Ascending aorta (tissue), 2 donors: ENCODE results near the gene KDM2B. TPM values are rescaled to one million over a fixed set of nuclear protein-coding genes. Genes with fewer than 3 reads are reported as not detected.

Source experiments
- DNase-seq, 2 donors: peaks; one replicate each; pipeline ENCODE4 v3.0.0-alpha.2; 2019; ENCODE audit warnings: low spot score in 2 of 2
- H3K27ac ChIP-seq, 2 donors: fragments of 200-600 bp; sonication (generic); one replicate each; pipeline ENCODE4 v1.5.1; 2016 to 2017; ENCODE audit warnings: mild to moderate bottlenecking in 1 of 2
- H3K27me3 ChIP-seq: fragments of 200-600 bp; sonication (generic); one replicate; pipeline ENCODE4 v1.5.1; 2017
- H3K36me3 ChIP-seq, 2 donors: fragments of 200-600 bp; sonication (generic); one replicate each; pipeline ENCODE4 v1.5.1; 2016
- H3K4me1 ChIP-seq, 2 donors: fragments of 200-600 bp; sonication (generic); one replicate each; pipeline ENCODE4 v1.5.1; 2016 to 2017; ENCODE audit warnings: mild to moderate bottlenecking in 1 of 2
- H3K4me3 ChIP-seq, 2 donors: fragments of 200-600 bp; sonication (generic); one replicate each; pipeline ENCODE4 v1.5.1; 2016 to 2017; ENCODE audit warnings: mild to moderate bottlenecking in 1 of 2
- H3K9me3 ChIP-seq, 2 donors: fragments of 200-600 bp; sonication (generic); one replicate each; pipeline ENCODE4 v1.5.1; 2016
- intact Hi-C: fragments of 100-400 bp; cut with DNase I; formaldehyde crosslinking; loops from one replicate; pipeline ENCODE4 v1.15.1; 2023
- total RNA-seq: library from RNA; depleted of rRNA; stranded (reverse); fragments of >200 nt; gene quantifications from one replicate; pipeline ENCODE4 v1.1.0, GENCODE V29; 2016
- TF ChIP-seq, protein P1 (sequence below), 3 experiments: fragments of 200-600 bp in 2 of 3; fragments of 450-650 bp in 1 of 3; sonication (generic) in 2 of 3; IDR thresholded peaks; one replicate each; pipeline ENCODE4 v1.5.1; 2016 to 2019; ENCODE audit warnings: antibody characterized with exemption in 3 of 3, mild to moderate bottlenecking in 1 of 3, moderate library complexity in 1 of 3

The KDM2B gene
- 17.3 TPM for total RNA-seq

DNA sequence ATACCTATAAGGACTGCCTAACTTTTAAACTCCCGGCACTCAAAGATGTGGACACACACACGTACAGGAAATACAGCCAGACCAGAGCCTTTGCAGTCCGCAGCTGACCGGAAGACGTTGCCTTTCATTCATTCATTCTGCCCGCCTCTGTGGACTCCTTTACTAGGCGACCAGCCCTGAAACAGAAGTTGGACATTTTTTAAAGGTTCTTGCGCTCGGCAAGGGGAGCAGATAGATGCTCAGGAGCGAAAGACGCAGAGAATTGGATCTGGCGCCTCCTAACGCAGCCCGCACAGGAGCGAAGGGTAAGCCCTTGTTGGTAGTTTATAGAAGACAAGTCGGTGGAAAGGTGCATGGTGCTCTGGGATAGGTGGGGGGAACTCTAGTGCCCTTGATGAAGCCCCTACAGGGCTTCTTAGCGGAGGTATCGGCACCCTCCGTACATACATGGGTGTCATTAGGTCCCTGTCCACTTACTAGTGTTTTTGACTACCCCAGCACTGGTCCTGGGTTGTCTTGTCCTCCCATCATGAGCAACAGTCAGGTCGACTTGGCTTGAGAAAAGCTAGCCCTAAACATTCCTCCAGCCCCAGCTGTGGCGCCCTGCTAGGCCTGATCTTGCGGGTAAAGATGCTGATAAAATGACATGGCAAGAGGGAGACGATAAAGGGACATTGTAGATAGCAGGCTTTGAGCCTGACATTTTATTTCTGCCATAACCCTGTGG lies at the start of gene KDM2B:
KDM2B (minus strand) TSS at position 65 of the 727 bp plus-strand sequence. CDS start 112 bp downstream, outside the sequence.
- Histone ChIP-seq H3K4me3 (peak within 1 kb of the TSS; percentile 77 to 92), H3K4me1 (peaks cover 7 to 39% of the 10 kb centered on the region in 2 donors), H3K9me3 (no peaks in the 10 kb centered on the region), H3K27me3 (no peaks in the 10 kb centered on the region), H3K27ac (peak within 1 kb of the TSS; percentile 88), H3K36me3 (no peaks in the 10 kb centered on the region)
- peak in 1 of 2 donors; percentile 79 for DNase-seq
- TF ChIP-seq, protein P1, sequence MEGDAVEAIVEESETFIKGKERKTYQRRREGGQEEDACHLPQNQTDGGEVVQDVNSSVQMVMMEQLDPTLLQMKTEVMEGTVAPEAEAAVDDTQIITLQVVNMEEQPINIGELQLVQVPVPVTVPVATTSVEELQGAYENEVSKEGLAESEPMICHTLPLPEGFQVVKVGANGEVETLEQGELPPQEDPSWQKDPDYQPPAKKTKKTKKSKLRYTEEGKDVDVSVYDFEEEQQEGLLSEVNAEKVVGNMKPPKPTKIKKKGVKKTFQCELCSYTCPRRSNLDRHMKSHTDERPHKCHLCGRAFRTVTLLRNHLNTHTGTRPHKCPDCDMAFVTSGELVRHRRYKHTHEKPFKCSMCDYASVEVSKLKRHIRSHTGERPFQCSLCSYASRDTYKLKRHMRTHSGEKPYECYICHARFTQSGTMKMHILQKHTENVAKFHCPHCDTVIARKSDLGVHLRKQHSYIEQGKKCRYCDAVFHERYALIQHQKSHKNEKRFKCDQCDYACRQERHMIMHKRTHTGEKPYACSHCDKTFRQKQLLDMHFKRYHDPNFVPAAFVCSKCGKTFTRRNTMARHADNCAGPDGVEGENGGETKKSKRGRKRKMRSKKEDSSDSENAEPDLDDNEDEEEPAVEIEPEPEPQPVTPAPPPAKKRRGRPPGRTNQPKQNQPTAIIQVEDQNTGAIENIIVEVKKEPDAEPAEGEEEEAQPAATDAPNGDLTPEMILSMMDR (IDR thresholded peaks at IDR 0.05), result no peak
- intact Hi-C loops, result loop anchor here (2.0 kb wide), 1 partner anchor 46 kb away; the partner anchor contains the start of gene ORAI1

DNA sequence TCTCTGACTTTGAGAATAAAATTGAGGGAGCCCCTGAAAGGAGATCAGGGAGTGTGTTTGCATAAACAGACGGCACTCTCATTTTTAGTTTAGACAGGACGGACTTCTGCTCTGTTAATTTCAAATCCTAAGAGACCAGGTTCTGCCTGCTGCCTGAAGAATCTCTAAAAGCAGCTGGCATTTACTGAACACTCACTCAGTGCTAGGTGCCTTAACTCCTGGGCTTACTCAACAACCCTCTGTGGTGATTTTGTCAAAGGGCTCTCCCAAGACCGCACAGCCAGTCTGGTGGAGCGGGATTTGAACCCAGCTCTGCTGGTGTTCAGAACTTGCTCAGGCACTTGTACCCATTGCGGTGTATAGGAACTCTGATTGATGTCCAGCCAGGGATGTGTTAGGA lies 47.7 kb upstream of the KDM2B start:
- H3K27ac ChIP-seq, result no peak overlapping the region
- H3K9me3 ChIP-seq, result no peaks in the 10 kb centered on the region
- H3K4me1 ChIP-seq, result peaks cover 0 to 14% of the 10 kb centered on the region in 2 donors
- no peaks in the 10 kb centered on the region for H3K27me3 ChIP-seq
- no peak for DNase-seq
- TF ChIP-seq, protein P1 (IDR thresholded peaks at IDR 0.05), result no peak
- H3K36me3 ChIP-seq, result no peaks in the 10 kb centered on the region
- H3K4me3 ChIP-seq, result peak overlapping the region in 1 of 2 donors; percentile 81
- intact Hi-C loops, result loop anchor here (5.0 kb wide), 1 partner anchor 174 kb away; the partner anchor contains the start of gene SETD1B

DNA sequence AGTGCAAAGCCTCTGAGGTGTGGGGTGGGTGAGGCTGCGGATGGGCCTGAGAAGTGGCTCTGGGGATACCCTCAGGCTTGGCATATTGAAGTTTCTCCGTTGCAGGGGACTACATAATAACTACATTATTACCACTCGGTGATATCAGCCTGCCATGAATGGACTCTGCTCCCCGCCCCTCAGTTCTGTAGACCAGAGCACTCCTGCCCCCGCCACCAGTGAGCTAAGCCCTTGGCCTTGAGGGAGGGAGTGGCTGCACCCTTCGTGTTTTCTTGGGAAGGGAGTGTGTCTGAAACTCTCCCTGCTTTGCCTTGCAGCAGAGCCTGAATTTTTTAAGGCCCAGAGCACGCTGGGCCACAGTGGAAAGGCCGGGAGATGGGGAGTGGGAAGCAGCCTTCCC lies 47.2 kb upstream of the KDM2B start:
- no peaks in the 10 kb centered on the region for H3K36me3 ChIP-seq
- H3K4me1 ChIP-seq, result peaks cover 0 to 14% of the 10 kb centered on the region in 2 donors
- TF ChIP-seq, protein P1 (IDR thresholded peaks at IDR 0.05), result no peak
- H3K4me3 ChIP-seq, result peak overlapping the region; percentile 77 to 81
- intact Hi-C loops, result loop anchor here (5.0 kb wide), 1 partner anchor 174 kb away; the partner anchor contains the start of gene SETD1B
- H3K27me3 ChIP-seq, result no peaks in the 10 kb centered on the region
- no peaks in the 10 kb centered on the region for H3K9me3 ChIP-seq
- DNase-seq, result no peak
- H3K27ac ChIP-seq, result peak overlapping the region in 1 of 2 donors; percentile 82

DNA sequence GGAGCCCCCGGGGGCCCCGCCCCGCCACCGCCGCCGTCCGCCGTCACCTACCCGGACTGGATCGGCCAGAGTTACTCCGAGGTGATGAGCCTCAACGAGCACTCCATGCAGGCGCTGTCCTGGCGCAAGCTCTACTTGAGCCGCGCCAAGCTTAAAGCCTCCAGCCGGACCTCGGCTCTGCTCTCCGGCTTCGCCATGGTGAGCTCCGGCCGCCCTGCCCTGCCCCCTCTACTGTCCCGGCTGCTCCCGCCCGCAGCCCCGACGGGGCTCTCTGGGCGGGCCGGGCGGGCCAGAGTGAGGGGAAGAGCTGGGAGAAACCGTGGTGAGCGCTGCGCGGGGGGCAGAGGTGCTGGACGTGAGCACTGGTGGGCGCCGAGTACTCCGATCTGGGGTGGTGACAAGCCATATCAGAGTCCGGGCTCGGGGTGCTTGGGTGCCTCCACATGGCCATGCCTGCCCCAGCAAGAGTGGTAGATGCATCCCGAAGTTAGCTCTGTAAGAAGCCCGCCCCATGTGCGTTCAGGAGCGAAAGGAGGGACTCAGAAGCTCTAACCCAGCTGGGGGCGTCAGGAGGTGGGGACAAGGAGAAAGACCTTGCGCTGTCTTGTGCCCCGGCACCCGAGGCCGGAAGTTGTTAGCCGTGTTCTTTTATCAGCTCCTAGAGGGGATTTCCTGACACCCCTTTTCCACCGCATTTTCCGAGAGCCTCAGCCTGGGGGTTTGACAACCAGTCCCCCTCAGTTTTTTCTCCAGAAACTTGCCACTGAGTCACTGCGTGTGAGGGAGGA lies 46.2 kb upstream of the KDM2B start:
- intact Hi-C loops, result loop anchor here (1.0 to 5.0 kb wide), 6 partner anchors 46 to 175 kb away; partner anchors contain the start of genes KDM2B and SETD1B
- peaks cover 0 to 14% of the 10 kb centered on the region in 2 donors for H3K4me1 ChIP-seq
- H3K4me3 ChIP-seq, result peak overlapping the region; percentile 77 to 81
- H3K27ac ChIP-seq, result peak overlapping the region; percentile 82 to 88
- no peaks in the 10 kb centered on the region for H3K27me3 ChIP-seq
- no peaks in the 10 kb centered on the region for H3K36me3 ChIP-seq
- TF ChIP-seq, protein P1 (IDR thresholded peaks at IDR 0.05), result peak in 2 of 3 experiments; percentile 11 to 26
- H3K9me3 ChIP-seq, result no peaks in the 10 kb centered on the region
- DNase-seq, result peak; percentile 24 to 79

DNA sequence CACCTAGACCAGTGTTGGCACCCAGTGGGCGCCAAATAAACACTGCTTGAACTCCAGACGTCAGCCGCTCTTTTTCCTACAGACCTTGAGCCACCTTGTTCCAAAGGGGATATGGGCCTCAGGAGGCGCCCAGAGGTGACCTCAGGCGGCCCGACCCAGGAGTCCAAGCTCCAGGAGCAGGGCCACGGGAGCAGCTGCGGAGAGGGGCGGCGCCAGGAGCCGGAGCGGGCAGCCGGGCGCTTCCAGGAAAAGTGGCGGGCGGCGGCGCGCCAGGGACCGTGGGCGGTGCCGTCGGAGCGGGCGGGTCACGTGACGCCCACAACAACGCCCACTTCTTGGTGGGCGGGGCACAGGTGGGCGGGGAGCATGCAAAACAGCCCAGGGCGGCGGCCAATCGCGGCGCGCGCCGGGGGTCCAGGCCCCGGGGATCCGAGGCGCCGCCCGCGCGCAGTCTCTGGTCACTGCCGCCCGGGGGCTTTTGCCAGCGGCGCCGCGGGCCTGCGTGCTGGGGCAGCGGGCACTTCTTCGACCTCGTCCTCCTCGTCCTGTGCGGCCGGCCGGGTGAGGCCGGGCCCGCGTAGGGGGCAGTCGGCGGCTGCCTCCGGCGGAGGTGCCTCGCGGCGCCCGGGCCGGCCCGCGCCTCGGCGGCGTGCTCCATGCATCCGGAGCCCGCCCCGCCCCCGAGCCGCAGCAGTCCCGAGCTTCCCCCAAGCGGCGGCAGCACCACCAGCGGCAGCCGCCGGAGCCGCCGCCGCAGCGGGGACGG lies 45.4 kb upstream of the KDM2B start, which contains the start of gene ORAI1:
ORAI1 (plus strand) TSS at position 444 of the 766 bp plus-strand sequence.
- H3K27ac ChIP-seq, result peak within 1 kb of the TSS; percentile 82 to 88
- H3K4me1 ChIP-seq, result peaks cover 0 to 14% of the 10 kb centered on the region in 2 donors
- no peaks in the 10 kb centered on the region for H3K9me3 ChIP-seq
- TF ChIP-seq, protein P1 (IDR thresholded peaks at IDR 0.05), result peak in 1 of 3 experiments; percentile 72
- H3K4me3 ChIP-seq, result peak within 1 kb of the TSS; percentile 77 to 81
- no peaks in the 10 kb centered on the region for H3K36me3 ChIP-seq
- no peaks in the 10 kb centered on the region for H3K27me3 ChIP-seq
- peak; percentile 80 to 98 for DNase-seq
- intact Hi-C loops, result loop anchor here (1.0 to 5.0 kb wide), 6 partner anchors 45 to 176 kb away; partner anchors contain the start of genes KDM2B and SETD1B
